K562 (cell line): ENCODE results near the gene CRIP1. TPM values are rescaled to one million over a fixed set of nuclear protein-coding genes. Genes with fewer than 3 reads are reported as not detected.

Experiments used
- ATAC-seq: fragments of 200-7000 bp; cut with Tn5 transposase; 3 replicates; pipeline ENCODE4 v1.9.1; 2020; ENCODE audit warnings: moderate library complexity
- BruUV-seq: library from RNA; stranded (reverse); fragments of 400-500 nt; replicated peaks from 2 replicates; lab custom pipeline; 2021; lab: Mats Ljungman, UMichigan
- CTCF ChIA-PET: fragments of 300-600 bp; formaldehyde crosslinking; extraction: SDS; loops from one replicate; lab custom pipeline; 2021; ENCODE audit warnings: low intra/inter-chr PET ratio; lab: Yijun Ruan, JAX
- POLR2A ChIA-PET: fragments of 300-600, 350-650 bp; sonication (Branson Sonifier 250); formaldehyde crosslinking; extraction: SDS; loops from one replicate; lab custom pipeline; 2021; ENCODE audit warnings: antibody characterized with exemption, inconsistent platforms; lab: Yijun Ruan, JAX
- DNase-seq, 4 experiments: peaks; one replicate each; pipeline versions ENCODE4 v3.0.0 to v3.0.0-alpha.2; 2011 to 2018; ENCODE audit warnings: low spot score in 3 of 4, mixed read lengths in 3 of 4; ENCODE audit errors: extremely low read depth in 1 of 4
- FAIRE-seq: peaks from 2 replicates; lab custom pipeline; 2011; peaks lifted over from hg19 to GRCh38; lab: Jason Lieb, UNC
- H2AFZ ChIP-seq: 2 replicates; pipeline ENCODE4 v1.6.0; 2011; ENCODE audit warnings: low read depth, low read length, control low read depth, inconsistent platforms
- H3K27ac ChIP-seq: fragments of 200-600 bp; 3 replicates; pipeline ENCODE4 v1.8.0; 2011; ENCODE audit warnings: low read depth, mild to moderate bottlenecking, control low read depth, inconsistent platforms, low read length, moderate library complexity, mixed read lengths; ENCODE audit errors: extremely low read depth
- H3K27me3 ChIP-seq, 2 experiments: fragments of 300-600 bp in 1 of 2; 2 replicates in 1 of 2; 3 replicates in 1 of 2; pipeline versions ENCODE4 v1.6.0 to v1.8.0; 2011; ENCODE audit warnings: inconsistent platforms in 2 of 2, low read length in 2 of 2, mild to moderate bottlenecking in 1 of 2, mixed read lengths in 1 of 2, moderate library complexity in 1 of 2; ENCODE audit not compliant: control insufficient read depth in 2 of 2, insufficient read depth in 2 of 2
- H3K36me3 ChIP-seq: fragments of 300-600 bp; 3 replicates; pipeline ENCODE4 v1.8.0; 2011; ENCODE audit warnings: mild to moderate bottlenecking, low read length, inconsistent platforms; ENCODE audit not compliant: control insufficient read depth, insufficient read depth
- H3K4me1 ChIP-seq, 2 experiments: fragments of 200-600 bp in 1 of 2; replicated peaks in 1 of 2; 2 replicates in 1 of 2; 3 replicates in 1 of 2; pipeline versions ENCODE4 v1.5.1 to v1.8.0; 2011; ENCODE audit warnings: inconsistent platforms in 2 of 2, low read length in 2 of 2, mild to moderate bottlenecking in 1 of 2, mixed read lengths in 1 of 2, moderate library complexity in 1 of 2; ENCODE audit not compliant: control insufficient read depth in 2 of 2, insufficient read depth in 2 of 2
- H3K4me2 ChIP-seq: 2 replicates; pipeline ENCODE4 v1.6.1; 2011; ENCODE audit warnings: low read length, control low read depth, inconsistent platforms, mixed read lengths; ENCODE audit not compliant: insufficient read depth
- H3K4me3 ChIP-seq: fragments of 200-600 bp; sonication (generic), shearing (Covaris generic); 2 replicates; pipeline ENCODE4 v1.5.1; 2016; ENCODE audit warnings: control low read depth, inconsistent platforms
- H3K79me2 ChIP-seq: fragments of 200-600 bp; 3 replicates; pipeline ENCODE4 v1.8.0; 2011; ENCODE audit warnings: low read length, inconsistent platforms; ENCODE audit not compliant: control insufficient read depth, insufficient read depth
- H3K9ac ChIP-seq, 2 experiments: 2 replicates each; pipeline versions ENCODE4 v1.6.0 to v1.6.1; 2011; ENCODE audit warnings: low read depth in 2 of 2, low read length in 2 of 2, control low read depth in 1 of 2, inconsistent platforms in 1 of 2, mild to moderate bottlenecking in 1 of 2, mixed read lengths in 1 of 2; ENCODE audit not compliant: insufficient read depth in 1 of 2
- H3K9me1 ChIP-seq: one replicate; pipeline ENCODE4 v1.6.0; 2011; ENCODE audit warnings: inconsistent platforms, mild to moderate bottlenecking, low read length, moderate library complexity; ENCODE audit not compliant: control insufficient read depth, insufficient read depth
- H3K9me3 ChIP-seq: replicated peaks from 2 replicates; pipeline ENCODE4 v1.5.1; 2011; ENCODE audit warnings: low read depth, low read length, inconsistent platforms; ENCODE audit not compliant: control insufficient read depth, insufficient read depth
- H4K20me1 ChIP-seq: replicated peaks from 2 replicates; pipeline ENCODE4 v1.6.1; 2011; ENCODE audit warnings: low read length, inconsistent platforms, mixed read lengths; ENCODE audit not compliant: control insufficient read depth, insufficient read depth
- BACH1 ChIP-seq: fragments of 200-800 bp; sonication (Bioruptor generic); IDR thresholded peaks from 2 replicates; pipeline ENCODE4 v1.6.1; 2016; ENCODE audit warnings: missing genetic modification characterization, missing compliant biosample characterization
- CEBPG ChIP-seq, 3 experiments: fragments of 200-800 bp in 1 of 3; sonication (Bioruptor generic) in 1 of 3; sonication (generic) in 1 of 3; formaldehyde crosslinking in 1 of 3; IDR thresholded peaks in 2 of 3; conservative IDR thresholded peaks in 1 of 3; 2 replicates each; pipeline versions ENCODE4 v1.6.1 to v1.8.0; 2016 to 2022; ENCODE audit warnings: missing compliant biosample characterization in 2 of 3, missing genetic modification characterization in 2 of 3, mild to moderate bottlenecking in 1 of 3, missing genetic modification reagents in 1 of 3
- HDAC1 ChIP-seq, 2 experiments: fragments of 450-650 bp; IDR thresholded peaks; 2 replicates each; pipeline ENCODE4 v1.6.1; 2016 to 2017; ENCODE audit warnings: inconsistent platforms in 1 of 2, mild to moderate bottlenecking in 1 of 2, moderate library complexity in 1 of 2
- JUN ChIP-seq, 2 experiments: sonication (generic) in 1 of 2; formaldehyde crosslinking in 1 of 2; IDR thresholded peaks; 2 replicates each; pipeline versions ENCODE4 v1.6.1 to v1.8.0; 2012 to 2022; ENCODE audit warnings: borderline replicate concordance in 2 of 2, mild to moderate bottlenecking in 2 of 2, improper control_type of control experiment in 1 of 2, low read depth in 1 of 2, low read length in 1 of 2, missing genetic modification reagents in 1 of 2
- WGBS: fragments of 100-300 bp; shearing (Covaris generic); methylation state at CpG from one replicate; pipeline ENCODE4 v1.1.6; 2016; ENCODE audit warnings: low coverage, mixed read lengths; ENCODE audit not compliant: insufficient coverage; ENCODE audit errors: missing lambda C conversion rate; 5-methylcytosine and 5-hydroxymethylcytosine counted together
- in situ Hi-C: fragments of 300-500 bp; cut with MboI; formaldehyde crosslinking; loops from 4 replicates; pipeline ENCODE4 v1.15.0; 2018; ENCODE audit warnings: inconsistent platforms, mixed read lengths
- intact Hi-C: fragments of 100-400 bp; cut with micrococcal nuclease; formaldehyde crosslinking; loops from 2 replicates; pipeline ENCODE4 v1.14.2; 2022
- polyA plus RNA-seq, 8 experiments: library from polyadenylated mRNA; depleted of rRNA in 4 of 8; stranded (reverse) in 5 of 8; unstranded in 3 of 8; fragments of >200 nt; fragmentation: Nextera tagmentation in 2 of 8; fragmentation: Illumina TruSeq in 1 of 8; extraction: Ambion mirVana in 2 of 8; extraction: Trizol in 1 of 8; gene quantifications; 2 replicates each; pipeline versions ENCODE4 v1.2.1 to v1.2.3, GENCODE V29; 2011 to 2014; ENCODE audit warnings: inconsistent platforms in 1 of 8, missing spikeins in 1 of 8
- total RNA-seq, 7 experiments: library from RNA; depleted of rRNA in 6 of 7; stranded (reverse); fragments of >200 nt in 6 of 7; fragmentation: Illumina TruSeq in 2 of 7; extraction: Trizol in 2 of 7; gene quantifications; 2 replicates each; pipeline versions ENCODE4 v1.2.1 to v1.2.3, GENCODE V29; 2011 to 2021; ENCODE audit warnings: low replicate concordance in 1 of 7

Gene CRIP1
- total and polyA plus RNA-seq, 9 of the 15 experiments (the other 6 are each of a cell fraction or from before 2014, with no cell fraction given): 0.11 to 0.58 (median 0.14) TPM; not detected in 6

GRCh38 chr14:105500036-105500725 is 13.5 kb downstream of the CRIP1 start:
- Histone ChIP-seq H3K4me1 (peaks cover 0 to 54% of the 10 kb centered on the region in 2 experiments; a peak in 2 of 5 replicates), H3K4me2 (no peak overlapping the region), H3K27ac (no peak overlapping the region), H3K36me3 (no peaks in the 10 kb centered on the region), H3K79me2 (no peaks in the 10 kb centered on the region), H4K20me1 (no peaks in the 10 kb centered on the region), H3K9me3 (no peaks in the 10 kb centered on the region), H3K4me3 (no peak overlapping the region), H2AFZ (no peak overlapping the region), H3K9ac (peak overlapping the region in 1 of 2 experiments; percentile 55; a peak in 2 of 4 replicates), H3K27me3 (peaks cover 0 to 3% of the 10 kb centered on the region in 2 experiments; a peak in 2 of 5 replicates), H3K9me1 (no peaks in the 10 kb centered on the region)
- no peak for TF ChIP-seq HDAC1 (IDR thresholded peaks at IDR 0.05)
- TF ChIP-seq JUN (IDR thresholded peaks at IDR 0.05; ENCODE audit: borderline replicate concordance, low read depth, low read length): no peak
- TF ChIP-seq JUN (CRISPR knock-in tag; IDR thresholded peaks at IDR 0.05; ENCODE audit: borderline replicate concordance): no peak
- no peak for TF ChIP-seq CEBPG (CRISPR knock-in tag; IDR thresholded peaks at IDR 0.05)
- TF ChIP-seq CEBPG (tag; conservative IDR thresholded peaks at IDR 0.05 in 1 of 2, IDR thresholded peaks at IDR 0.05 in 1 of 2): no peak
- no peak for TF ChIP-seq BACH1 (tag)
- in situ Hi-C loops: no loop called here
- WGBS: 47% methylated on average over 16 of the region's 21 CpGs
- POLR2A ChIA-PET: interaction anchor here (3.1 kb wide), 1 partner anchor 8 kb away, joined by 15 read pairs; no protein-coding TSS in a partner anchor
- DNase-seq (no peak), ATAC-seq (no peak), FAIRE-seq (no peak)
- CTCF ChIA-PET: no interaction called here
- intact Hi-C loops: no loop called here
- no TSS peak for BruUV-seq
